ACC112 (cell line): ENCODE measurements around the gene RAD51B.
A peak's percentile ranks its signal among the peaks of the same experiment; 100 is the strongest.

Experiments
- H2AFZ ChIP-seq: fragments of 200-600 bp; sonication (generic); one replicate; pipeline ENCODE4 v1.6.0; 2017; ENCODE audit warnings: antibody characterized with exemption, low read length; ENCODE audit not compliant: unreplicated experiment
- H3K27ac ChIP-seq: fragments of 200-600 bp; sonication (generic); 2 replicates; pipeline ENCODE4 v1.5.1; 2014; ENCODE audit warnings: low read depth, mild to moderate bottlenecking, antibody characterized with exemption, low read length, moderate library complexity
- H3K27me3 ChIP-seq: fragments of 200-600 bp; sonication (generic); 2 replicates; pipeline ENCODE4 v1.6.1; 2014; ENCODE audit warnings: mild to moderate bottlenecking, antibody characterized with exemption, low read length, moderate library complexity, mixed read lengths; ENCODE audit not compliant: insufficient read depth
- H3K36me3 ChIP-seq: fragments of 200-600 bp; sonication (generic); 2 replicates; pipeline ENCODE4 v1.6.1; 2016; ENCODE audit warnings: mild to moderate bottlenecking, antibody characterized with exemption, low read length, moderate library complexity, mixed read lengths; ENCODE audit not compliant: insufficient read depth
- H3K4me1 ChIP-seq: fragments of 200-600 bp; sonication (generic); one replicate; pipeline ENCODE4 v1.6.1; 2016; ENCODE audit warnings: low read length, mixed read lengths; ENCODE audit not compliant: insufficient read depth, unreplicated experiment, control insufficient read depth
- H3K4me3 ChIP-seq: fragments of 200-600 bp; sonication (generic); 2 replicates; pipeline ENCODE4 v1.5.1; 2014; ENCODE audit warnings: mild to moderate bottlenecking, low read depth, low read length
- H3K79me2 ChIP-seq: fragments of 200-600 bp; sonication (generic); one replicate; pipeline ENCODE4 v1.6.0; 2016; ENCODE audit warnings: low read length; ENCODE audit not compliant: control insufficient read depth, unreplicated experiment, insufficient read depth

The RAD51B gene

DNA sequence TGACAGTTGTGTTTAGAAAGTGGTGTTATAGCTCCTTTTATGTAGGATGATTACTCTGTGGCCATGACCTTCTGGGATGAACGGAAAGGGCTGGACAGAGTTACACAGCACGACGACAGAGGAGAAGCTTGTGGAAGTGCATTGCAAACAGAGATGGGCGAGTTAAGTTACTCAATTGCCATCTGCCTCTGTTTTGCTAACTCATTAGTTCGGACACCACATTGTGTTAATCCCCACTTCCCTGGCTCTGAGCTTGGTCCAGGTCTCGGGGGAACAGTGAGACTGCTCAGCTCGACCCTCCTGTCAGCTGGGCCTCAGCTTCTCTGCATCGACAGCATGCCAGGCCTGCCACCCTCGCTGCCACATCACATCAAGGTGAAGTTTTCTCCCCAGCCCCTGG is 565.3 kb downstream of the RAD51B start:
- Histone ChIP-seq H3K4me1 (peaks cover 12% of the 10 kb centered on the region), H3K27ac (no peak overlapping the region), H3K27me3 (no peaks in the 10 kb centered on the region), H3K36me3 (no peaks in the 10 kb centered on the region), H2AFZ (no peak overlapping the region), H3K4me3 (no peak overlapping the region), H3K79me2 (no peaks in the 10 kb centered on the region)

DNA sequence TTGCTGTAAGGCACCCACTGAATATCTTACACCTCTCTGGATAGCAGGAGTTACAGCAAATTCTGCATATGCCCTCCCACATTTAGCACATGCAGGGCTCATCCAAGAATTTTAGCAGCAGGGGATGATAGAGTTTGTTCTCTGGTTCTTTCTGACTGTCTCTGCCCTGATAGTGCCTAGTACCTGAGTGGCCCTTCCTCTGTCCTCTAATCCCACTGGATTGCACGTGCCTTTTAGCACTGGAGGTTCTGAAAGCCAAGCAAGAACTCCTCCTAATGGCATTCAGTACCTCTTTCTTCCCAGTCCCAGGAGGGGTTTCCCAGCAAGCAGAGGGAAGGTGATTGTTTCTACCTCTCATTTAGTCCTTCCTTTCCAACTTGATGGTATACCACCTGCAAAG is 566.9 kb downstream of the RAD51B start:
- no peak overlapping the region for H2AFZ ChIP-seq
- no peak overlapping the region for H3K27ac ChIP-seq
- no peaks in the 10 kb centered on the region for H3K36me3 ChIP-seq

DNA sequence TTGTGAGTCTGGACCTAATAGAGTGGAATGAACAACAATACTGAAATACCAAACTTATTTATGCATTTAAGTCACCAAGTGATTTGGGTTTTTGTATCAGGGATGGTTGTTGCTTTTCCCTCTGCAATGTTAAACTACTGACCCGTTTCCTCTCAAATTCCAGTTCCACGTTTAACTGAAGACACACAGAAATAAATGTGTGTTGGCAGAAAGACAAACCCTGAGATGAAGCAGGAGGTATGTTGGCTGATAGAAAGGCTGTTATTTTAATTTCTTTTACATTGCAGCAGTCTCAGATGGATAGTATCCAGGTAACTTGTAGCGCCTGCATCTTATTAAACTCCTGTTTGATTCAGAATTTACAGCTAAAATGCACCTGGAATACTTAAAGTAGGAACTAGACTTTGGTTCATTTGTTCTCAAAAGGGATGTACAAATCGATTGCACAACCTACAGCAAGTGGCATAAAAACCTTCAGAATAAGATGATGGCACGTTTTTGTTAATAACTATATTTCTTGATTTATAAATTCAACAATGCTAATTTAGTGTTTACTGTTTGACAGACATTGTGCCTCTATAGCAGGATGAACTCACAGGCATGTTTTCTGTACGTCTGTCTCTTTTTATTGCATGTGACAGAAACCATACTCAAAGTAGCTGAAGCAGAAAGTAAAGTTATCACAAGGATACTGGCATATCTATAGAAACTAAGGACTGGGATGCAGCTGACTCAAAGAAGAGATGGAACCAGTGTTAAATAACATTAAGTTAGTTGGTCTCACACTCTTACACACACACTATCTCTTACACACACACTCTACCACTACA is 567.6 kb downstream of the RAD51B start:
- no peak overlapping the region for H2AFZ ChIP-seq
- H3K27me3 ChIP-seq = no peaks in the 10 kb centered on the region
- H3K4me1 ChIP-seq = peaks cover 12% of the 10 kb centered on the region
- H3K27ac ChIP-seq = no peak overlapping the region
- no peaks in the 10 kb centered on the region for H3K79me2 ChIP-seq
- H3K4me3 ChIP-seq = no peak overlapping the region
- H3K36me3 ChIP-seq = no peaks in the 10 kb centered on the region

More for the DNA sequence above, 566.9 kb downstream of the RAD51B start:
- Histone ChIP-seq H3K4me1 (peaks cover 5% of the 10 kb centered on the region), H3K4me3 (no peak overlapping the region), H3K79me2 (no peaks in the 10 kb centered on the region), H3K27me3 (no peaks in the 10 kb centered on the region)

DNA sequence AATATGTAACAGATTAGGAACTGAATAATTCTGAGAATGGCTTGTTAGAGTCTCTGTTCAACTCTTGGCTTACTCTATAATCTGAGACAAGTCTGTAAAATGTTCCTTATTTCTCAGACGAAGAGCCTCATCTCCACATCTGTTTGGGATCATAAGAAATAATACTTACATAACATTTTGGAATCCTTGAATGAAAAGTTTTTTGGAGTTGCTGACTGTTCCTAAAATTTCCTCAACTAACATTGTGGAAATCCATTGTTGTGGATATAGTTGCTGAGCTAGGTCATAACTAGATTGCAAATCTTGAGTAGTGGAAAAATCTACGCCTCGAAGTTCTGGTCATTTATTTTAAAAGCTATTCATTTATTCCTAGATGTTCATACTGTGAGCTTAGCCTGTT is 570.4 kb downstream of the RAD51B start:
- H3K79me2 ChIP-seq = no peaks in the 10 kb centered on the region
- no peaks in the 10 kb centered on the region for H3K27me3 ChIP-seq
- no peaks in the 10 kb centered on the region for H3K36me3 ChIP-seq
- H3K4me1 ChIP-seq = peaks cover 32% of the 10 kb centered on the region
- no peak overlapping the region for H2AFZ ChIP-seq
- H3K27ac ChIP-seq = no peak overlapping the region
- H3K4me3 ChIP-seq = no peak overlapping the region

DNA sequence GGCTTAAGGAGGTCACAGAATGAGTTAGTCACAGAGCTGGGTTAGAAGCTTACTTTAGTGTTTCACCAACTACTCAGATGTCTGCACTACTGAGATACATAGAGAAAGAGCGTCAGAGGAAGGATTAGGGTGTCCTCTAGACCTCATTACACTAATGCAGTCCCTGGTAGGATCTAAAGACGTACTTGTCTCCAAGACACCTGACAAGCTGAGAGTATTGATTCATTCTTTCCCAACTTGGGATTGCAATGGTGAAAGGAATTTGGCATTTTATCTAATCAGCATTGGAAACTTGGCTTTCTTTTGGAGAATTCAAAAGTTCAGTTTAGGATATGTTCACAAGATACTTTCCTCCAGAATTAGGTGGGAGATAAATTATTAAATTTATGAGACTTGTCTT is 571.2 kb downstream of the RAD51B start:
- Histone ChIP-seq H3K27ac (no peak overlapping the region), H3K79me2 (no peaks in the 10 kb centered on the region), H3K4me1 (peaks cover 40% of the 10 kb centered on the region), H3K27me3 (no peaks in the 10 kb centered on the region), H2AFZ (no peak overlapping the region), H3K36me3 (no peaks in the 10 kb centered on the region), H3K4me3 (no peak overlapping the region)

DNA sequence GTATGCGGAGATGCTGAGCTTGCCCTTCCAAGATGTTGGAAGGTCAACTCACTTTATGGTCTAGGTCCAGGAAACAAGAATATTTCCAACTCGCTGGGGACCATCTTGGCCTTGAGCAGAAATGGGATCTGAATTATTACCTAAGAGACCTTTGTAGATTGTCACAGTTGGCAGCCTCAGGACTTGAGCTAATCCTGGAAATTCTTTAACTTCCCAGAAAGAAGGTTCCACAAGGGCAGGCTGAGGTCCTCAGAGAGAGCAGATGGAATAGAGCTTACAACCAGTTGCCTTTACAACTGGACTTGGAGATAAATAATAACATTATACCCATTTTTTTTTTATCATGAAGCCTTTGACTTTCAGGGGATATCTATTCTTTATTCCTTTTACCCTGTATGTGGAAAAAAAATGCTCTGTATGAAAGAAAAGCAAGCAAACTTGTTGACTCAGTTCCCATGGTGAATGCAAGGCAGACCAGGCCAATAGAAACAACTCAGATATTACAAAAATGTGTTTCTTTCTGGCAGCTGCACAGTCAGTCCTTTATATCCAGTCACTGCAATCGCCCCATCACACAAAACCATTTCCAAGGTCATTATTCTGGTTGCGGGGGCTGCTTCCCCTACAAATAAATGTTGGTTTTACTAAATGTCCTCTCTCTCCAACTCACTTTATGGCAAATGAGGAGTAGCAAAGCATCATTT is 571.9 kb downstream of the RAD51B start:
- peaks cover 47% of the 10 kb centered on the region for H3K4me1 ChIP-seq
- no peak overlapping the region for H2AFZ ChIP-seq
- no peaks in the 10 kb centered on the region for H3K27me3 ChIP-seq
- H3K79me2 ChIP-seq = no peaks in the 10 kb centered on the region
- H3K27ac ChIP-seq = peak overlapping the region; percentile 61
- no peak overlapping the region for H3K4me3 ChIP-seq
- no peaks in the 10 kb centered on the region for H3K36me3 ChIP-seq

DNA sequence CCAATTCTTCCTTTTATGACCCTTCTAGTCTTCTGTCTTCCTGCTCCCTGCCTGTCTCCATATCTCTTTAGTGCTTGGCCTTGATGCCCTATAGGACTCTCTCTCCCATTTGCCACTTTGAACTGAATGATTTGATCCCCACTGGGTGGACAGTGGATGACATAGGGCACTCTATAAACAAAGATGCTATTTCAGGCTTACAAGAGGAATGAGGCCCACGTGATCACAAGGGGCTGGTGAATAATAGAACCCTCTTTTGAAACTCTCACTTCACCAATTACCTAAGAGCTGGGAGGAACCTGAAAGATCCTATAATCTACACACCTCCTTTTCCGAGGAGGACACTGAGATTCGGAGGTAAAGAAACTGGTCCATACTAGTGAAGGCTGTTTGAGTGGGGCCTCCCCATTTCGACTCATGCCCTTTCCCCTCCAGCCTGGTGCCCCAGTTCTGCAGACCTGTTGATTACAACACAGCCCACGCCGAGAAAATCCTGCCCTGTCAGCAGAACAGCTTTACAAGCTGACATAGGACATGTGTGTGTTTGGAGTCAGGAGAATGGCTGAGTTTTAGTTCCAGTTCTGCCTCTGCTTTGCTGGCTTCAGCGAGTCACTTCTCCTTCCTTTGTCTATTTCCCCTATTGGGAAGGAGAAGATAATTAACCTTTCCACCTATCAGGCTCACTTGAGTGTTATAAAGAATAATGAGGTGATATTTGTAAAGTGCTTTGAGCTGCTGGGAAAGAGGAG is 573.0 kb downstream of the RAD51B start:
- H3K27ac ChIP-seq = peak overlapping the region; percentile 61; the same call in 1 of the 2 replicates
- no peaks in the 10 kb centered on the region for H3K27me3 ChIP-seq

DNA sequence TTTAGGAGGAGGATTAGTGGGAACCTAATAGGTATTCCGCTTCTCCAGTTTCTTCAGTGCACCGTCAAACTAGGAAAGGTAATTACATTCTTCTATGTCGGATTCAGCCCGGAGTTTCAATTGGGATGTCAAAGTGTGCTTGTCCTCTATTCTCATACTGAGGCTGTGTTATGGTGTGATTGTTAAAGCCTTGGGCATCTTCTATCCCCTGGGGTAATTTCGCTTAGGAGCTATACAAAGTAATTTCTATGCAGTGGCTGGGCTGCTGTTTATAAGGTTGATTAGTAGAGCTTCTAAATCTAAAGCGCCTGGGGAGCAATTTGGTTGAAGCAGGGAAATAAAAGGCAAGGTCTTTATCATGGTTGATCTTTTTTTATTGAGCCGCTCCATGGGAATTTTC is 573.7 kb downstream of the RAD51B start:
- H3K36me3 ChIP-seq = no peaks in the 10 kb centered on the region
- H2AFZ ChIP-seq = no peak overlapping the region
- H3K4me3 ChIP-seq = no peak overlapping the region
- no peaks in the 10 kb centered on the region for H3K79me2 ChIP-seq
- peaks cover 65% of the 10 kb centered on the region for H3K4me1 ChIP-seq
- H3K27ac ChIP-seq = no peak overlapping the region
- no peaks in the 10 kb centered on the region for H3K27me3 ChIP-seq

More for the DNA sequence above, 573.0 kb downstream of the RAD51B start:
- Histone ChIP-seq H3K4me3 (no peak overlapping the region), H2AFZ (no peak overlapping the region), H3K79me2 (no peaks in the 10 kb centered on the region), H3K4me1 (peaks cover 58% of the 10 kb centered on the region), H3K36me3 (no peaks in the 10 kb centered on the region)

DNA sequence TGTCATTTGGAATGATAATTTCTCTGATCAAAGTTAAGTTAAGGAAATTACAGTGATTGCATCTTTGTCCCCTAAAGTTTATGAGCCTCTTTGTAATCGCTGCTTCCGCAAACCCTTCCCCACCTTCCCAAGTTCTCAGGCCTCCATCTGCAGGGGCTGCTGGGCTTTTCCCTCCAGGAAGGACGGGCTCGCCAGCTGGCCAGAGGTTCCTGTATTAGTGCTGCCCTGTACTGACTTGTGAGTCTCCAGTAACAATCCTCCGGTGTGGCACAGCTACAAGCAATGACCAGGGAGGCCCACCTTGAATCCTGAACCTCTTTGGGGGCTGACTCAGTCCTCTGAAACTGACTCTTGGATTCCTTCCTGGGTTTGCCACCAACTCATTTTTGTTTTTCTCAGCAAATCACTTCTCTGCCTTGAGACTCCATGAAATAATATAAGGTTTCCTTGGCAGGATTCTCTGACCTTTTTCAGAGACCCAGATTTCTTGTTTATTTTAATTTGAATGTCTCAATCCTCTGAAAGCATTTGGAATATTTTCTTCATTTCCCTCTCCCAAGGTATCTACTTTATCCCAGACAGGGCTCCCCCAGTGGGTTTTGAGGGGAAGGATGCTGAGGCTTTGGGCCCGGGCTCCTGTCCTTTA is 574.7 kb downstream of the RAD51B start:
- no peaks in the 10 kb centered on the region for H3K27me3 ChIP-seq
- H3K27ac ChIP-seq = peak overlapping the region; percentile 9; the same call in 1 of the 2 replicates
- H3K4me3 ChIP-seq = no peak overlapping the region
- H3K79me2 ChIP-seq = no peaks in the 10 kb centered on the region
- H2AFZ ChIP-seq = no peak overlapping the region
- H3K4me1 ChIP-seq = peaks cover 65% of the 10 kb centered on the region
- no peaks in the 10 kb centered on the region for H3K36me3 ChIP-seq

DNA sequence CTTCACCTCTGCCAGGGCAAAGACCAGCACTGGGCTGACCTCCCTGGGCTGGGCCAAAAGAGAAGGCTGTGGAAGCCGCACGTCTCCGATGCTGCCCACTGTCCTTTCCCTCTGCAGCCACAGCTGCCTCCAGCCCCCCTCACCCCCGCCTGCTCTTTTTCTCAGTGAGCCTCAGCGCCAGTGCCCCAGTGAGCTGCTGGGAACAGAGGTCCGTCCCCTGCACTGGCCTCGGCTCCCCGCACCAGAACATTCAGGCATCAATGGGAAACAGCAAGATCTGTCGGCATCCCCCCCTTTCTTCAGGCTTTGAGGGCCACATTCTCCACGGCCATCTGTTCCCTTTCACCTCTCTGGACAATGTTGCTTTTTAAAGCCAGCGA is 575.2 kb downstream of the RAD51B start:
- peaks cover 65% of the 10 kb centered on the region for H3K4me1 ChIP-seq
- H3K27me3 ChIP-seq = no peaks in the 10 kb centered on the region
- no peaks in the 10 kb centered on the region for H3K79me2 ChIP-seq
- no peak overlapping the region for H2AFZ ChIP-seq
- no peaks in the 10 kb centered on the region for H3K36me3 ChIP-seq
- H3K4me3 ChIP-seq = no peak overlapping the region
- peak overlapping the region; percentile 9; the same call in 1 of the 2 replicates for H3K27ac ChIP-seq
